DND-41 (cell line): ENCODE data around the gene ZPR1.

Experiments used
- EZH2 ChIP-seq: IDR thresholded peaks from 3 replicates; pipeline ENCODE4 v1.6.1; 2012; ENCODE audit warnings: borderline replicate concordance, low read depth, mild to moderate bottlenecking, moderate library complexity, low read length, inconsistent platforms; ENCODE audit not compliant: severe bottlenecking
- TF ChIP-seq, protein P1 (sequence below): IDR thresholded peaks from 2 replicates; pipeline ENCODE4 v1.5.1; 2012; ENCODE audit warnings: borderline replicate concordance, low read length, moderate library complexity, mild to moderate bottlenecking; ENCODE audit not compliant: poor library complexity, severe bottlenecking; ENCODE audit errors: extremely low read depth

GRCh38 chr11:116750070-116750718, 37.6 kb downstream of the ZPR1 start:
- TF ChIP-seq, protein P1, sequence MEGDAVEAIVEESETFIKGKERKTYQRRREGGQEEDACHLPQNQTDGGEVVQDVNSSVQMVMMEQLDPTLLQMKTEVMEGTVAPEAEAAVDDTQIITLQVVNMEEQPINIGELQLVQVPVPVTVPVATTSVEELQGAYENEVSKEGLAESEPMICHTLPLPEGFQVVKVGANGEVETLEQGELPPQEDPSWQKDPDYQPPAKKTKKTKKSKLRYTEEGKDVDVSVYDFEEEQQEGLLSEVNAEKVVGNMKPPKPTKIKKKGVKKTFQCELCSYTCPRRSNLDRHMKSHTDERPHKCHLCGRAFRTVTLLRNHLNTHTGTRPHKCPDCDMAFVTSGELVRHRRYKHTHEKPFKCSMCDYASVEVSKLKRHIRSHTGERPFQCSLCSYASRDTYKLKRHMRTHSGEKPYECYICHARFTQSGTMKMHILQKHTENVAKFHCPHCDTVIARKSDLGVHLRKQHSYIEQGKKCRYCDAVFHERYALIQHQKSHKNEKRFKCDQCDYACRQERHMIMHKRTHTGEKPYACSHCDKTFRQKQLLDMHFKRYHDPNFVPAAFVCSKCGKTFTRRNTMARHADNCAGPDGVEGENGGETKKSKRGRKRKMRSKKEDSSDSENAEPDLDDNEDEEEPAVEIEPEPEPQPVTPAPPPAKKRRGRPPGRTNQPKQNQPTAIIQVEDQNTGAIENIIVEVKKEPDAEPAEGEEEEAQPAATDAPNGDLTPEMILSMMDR: no peak
- no peak for TF ChIP-seq EZH2
